Smooth muscle cell (in vitro differentiated cells): ENCODE data around the gene FAM47B. TPM values are rescaled to one million over a fixed set of nuclear protein-coding genes. Genes with fewer than 3 reads are reported as not detected.
A peak's percentile ranks its signal among the peaks of the same experiment; 100 is the strongest.

ENCODE experiments used
- DNase-seq: peaks from one replicate; lab custom pipeline; 2025; ENCODE audit not compliant: unreplicated experiment; lab: John Stamatoyannopoulos, UW
- H2AFZ ChIP-seq: fragments of 200-600 bp; sonication (generic); 2 replicates; pipeline ENCODE4 v1.6.0; 2016; ENCODE audit warnings: antibody characterized with exemption, low read depth, mild to moderate bottlenecking
- H3F3A ChIP-seq: fragments of 200-600 bp; sonication (generic); 2 replicates; pipeline ENCODE4 v1.6.0; 2017; ENCODE audit warnings: antibody characterized with exemption, low read depth
- H3K27ac ChIP-seq: fragments of 200-600 bp; sonication (generic); 2 replicates; pipeline ENCODE4 v1.5.1; 2016; ENCODE audit warnings: low read depth, mild to moderate bottlenecking
- H3K27me3 ChIP-seq: fragments of 200-600 bp; sonication (generic); 2 replicates; pipeline ENCODE4 v1.6.1; 2016; ENCODE audit warnings: low read depth, mild to moderate bottlenecking
- H3K36me3 ChIP-seq: fragments of 200-600 bp; sonication (generic); 2 replicates; pipeline ENCODE4 v1.5.1; 2016; ENCODE audit warnings: low read depth
- H3K4me1 ChIP-seq: fragments of 200-600 bp; sonication (generic); 2 replicates; pipeline ENCODE4 v1.5.1; 2016; ENCODE audit warnings: low read depth
- H3K4me2 ChIP-seq: fragments of 200-600 bp; sonication (generic); 2 replicates; pipeline ENCODE4 v1.6.0; 2016; ENCODE audit warnings: mild to moderate bottlenecking
- H3K4me3 ChIP-seq: fragments of 200-600 bp; sonication (generic); 2 replicates; pipeline ENCODE4 v1.5.1; 2016; ENCODE audit warnings: mild to moderate bottlenecking
- H3K79me2 ChIP-seq: fragments of 200-600 bp; sonication (generic); 2 replicates; pipeline ENCODE4 v1.6.0; 2016; ENCODE audit warnings: low read depth, mild to moderate bottlenecking
- H3K9ac ChIP-seq: fragments of 200-600 bp; sonication (generic); 2 replicates; pipeline ENCODE4 v1.6.0; 2016; ENCODE audit warnings: low read depth
- H3K9me3 ChIP-seq: fragments of 200-600 bp; sonication (generic); replicated peaks from 2 replicates; pipeline ENCODE4 v1.5.1; 2016; ENCODE audit warnings: low read depth
- H4K20me1 ChIP-seq: fragments of 200-600 bp; sonication (generic); 2 replicates; pipeline ENCODE4 v1.6.0; 2016; ENCODE audit warnings: low read depth
- CTCF ChIP-seq: fragments of 200-600 bp; sonication (generic); IDR thresholded peaks from 2 replicates; pipeline ENCODE4 v1.5.1; 2017; ENCODE audit warnings: borderline replicate concordance, mild to moderate bottlenecking, antibody characterized with exemption; ENCODE audit not compliant: insufficient read depth, poor library complexity, severe bottlenecking
- WGBS: methylation state at CpG from one replicate; pipeline ENCODE4 v1.1.7; 2016; ENCODE audit warnings: low lambda C conversion rate; 5-methylcytosine and 5-hydroxymethylcytosine counted together
- polyA plus RNA-seq: library from polyadenylated mRNA; unstranded; fragments of >200 nt; fragmentation: Nextera tagmentation; extraction: Ambion mirVana; gene quantifications from 2 replicates; pipeline ENCODE4 v1.2.1, GENCODE V29; 2016
- total RNA-seq: library from RNA; depleted of rRNA; stranded (reverse); fragments of >200 nt; gene quantifications from 2 replicates; pipeline ENCODE4 v1.2.3, GENCODE V29; 2014

FAM47B gene
- total and polyA plus RNA-seq, 2 experiments from 2014 or later: not detected

DNA sequence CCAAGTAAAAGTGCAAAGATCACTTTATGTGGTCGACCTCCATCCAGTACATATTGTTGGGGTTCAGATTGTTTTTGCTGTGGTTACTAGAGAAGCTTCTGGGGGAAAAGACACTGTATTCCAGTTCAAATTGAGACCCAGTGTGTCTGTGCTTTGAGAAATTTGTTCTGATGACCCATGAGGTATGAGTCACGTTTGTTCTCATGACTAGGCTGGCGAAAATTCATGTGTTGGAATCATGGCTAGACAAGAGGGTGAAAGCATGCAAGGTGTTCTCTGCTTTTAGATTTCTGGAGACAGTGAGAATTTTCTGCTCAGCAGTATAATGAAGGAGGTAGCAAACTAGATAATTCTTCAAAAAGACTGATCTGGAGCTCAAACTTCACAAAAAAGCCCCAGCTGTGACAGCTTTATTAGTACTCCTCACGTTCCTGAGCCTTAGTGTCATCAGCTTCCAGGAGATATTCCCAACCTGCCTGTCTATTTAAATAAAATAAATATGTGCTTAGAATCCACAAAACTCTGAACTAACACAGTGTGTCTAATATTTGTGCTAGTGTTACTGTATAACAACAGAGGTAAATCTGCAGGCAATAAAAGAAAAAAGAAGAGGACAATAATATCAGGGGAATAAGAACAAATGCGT lies 24.4 kb upstream of the FAM47B start:
- DNase-seq: no peak
- H3K27me3 ChIP-seq: no peaks in the 10 kb centered on the region
- peak overlapping the region; percentile 52 for H3K27ac ChIP-seq
- H3K9me3 ChIP-seq: no peaks in the 10 kb centered on the region
- TF ChIP-seq CTCF: no peak
- WGBS: 63% methylated on average over 5 of the region's 5 CpGs
- no peak overlapping the region for H3K4me3 ChIP-seq
- H3F3A ChIP-seq: no peaks in the 10 kb centered on the region
- H3K4me1 ChIP-seq: no peaks in the 10 kb centered on the region
- H2AFZ ChIP-seq: no peak overlapping the region
- H3K36me3 ChIP-seq: no peaks in the 10 kb centered on the region
- no peak overlapping the region for H3K4me2 ChIP-seq
- H3K9ac ChIP-seq: no peak overlapping the region
- no peaks in the 10 kb centered on the region for H4K20me1 ChIP-seq
- H3K79me2 ChIP-seq: no peaks in the 10 kb centered on the region

GRCh38 chrX:34918856-34919255 lies 23.7 kb upstream of the FAM47B start:
- no peaks in the 10 kb centered on the region for H3K9me3 ChIP-seq
- no peak overlapping the region for H3K9ac ChIP-seq
- H3K27ac ChIP-seq: peak overlapping the region; percentile 52
- H4K20me1 ChIP-seq: no peaks in the 10 kb centered on the region
- H3K4me3 ChIP-seq: no peak overlapping the region
- no peaks in the 10 kb centered on the region for H3F3A ChIP-seq
- no peaks in the 10 kb centered on the region for H3K27me3 ChIP-seq
- no peaks in the 10 kb centered on the region for H3K79me2 ChIP-seq
- no peak overlapping the region for H3K4me2 ChIP-seq
- no peaks in the 10 kb centered on the region for H3K36me3 ChIP-seq
- no peak overlapping the region for H2AFZ ChIP-seq
- H3K4me1 ChIP-seq: no peaks in the 10 kb centered on the region
- 57% methylated on average over 1 of the region's 1 CpG for WGBS
- peak; percentile 42 for TF ChIP-seq CTCF
- no peak for DNase-seq

DNA sequence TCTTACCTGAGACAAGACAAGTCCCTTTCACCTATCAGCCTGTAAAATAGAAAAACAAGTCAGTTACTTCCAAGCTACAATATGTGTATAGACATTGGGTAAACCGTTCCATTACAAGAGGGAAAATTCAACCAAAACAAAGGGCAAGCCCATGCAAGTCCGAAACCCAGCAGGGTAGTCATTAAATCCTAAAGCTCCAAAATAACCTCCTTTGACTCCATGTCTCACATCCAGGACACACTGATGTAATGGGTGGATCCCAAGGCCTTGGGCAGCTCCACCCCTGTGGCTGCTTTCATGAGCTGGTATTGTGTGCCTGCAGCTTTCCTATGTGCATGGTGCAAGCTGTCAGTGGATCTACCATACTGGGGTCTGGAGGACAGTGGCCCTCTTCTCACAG lies 14.7 kb upstream of the FAM47B start:
- no peak overlapping the region for H3K9ac ChIP-seq
- 76% methylated on average over 2 of the region's 2 CpGs for WGBS
- H3K4me3 ChIP-seq: no peak overlapping the region
- no peaks in the 10 kb centered on the region for H3K79me2 ChIP-seq
- no peaks in the 10 kb centered on the region for H3K36me3 ChIP-seq
- H3K4me2 ChIP-seq: no peak overlapping the region
- H3K27ac ChIP-seq: no peak overlapping the region
- no peak for TF ChIP-seq CTCF
- no peaks in the 10 kb centered on the region for H3F3A ChIP-seq
- no peaks in the 10 kb centered on the region for H3K27me3 ChIP-seq
- no peak for DNase-seq
- H4K20me1 ChIP-seq: no peaks in the 10 kb centered on the region
- no peaks in the 10 kb centered on the region for H3K4me1 ChIP-seq
- no peak overlapping the region for H2AFZ ChIP-seq
- no peaks in the 10 kb centered on the region for H3K9me3 ChIP-seq

DNA sequence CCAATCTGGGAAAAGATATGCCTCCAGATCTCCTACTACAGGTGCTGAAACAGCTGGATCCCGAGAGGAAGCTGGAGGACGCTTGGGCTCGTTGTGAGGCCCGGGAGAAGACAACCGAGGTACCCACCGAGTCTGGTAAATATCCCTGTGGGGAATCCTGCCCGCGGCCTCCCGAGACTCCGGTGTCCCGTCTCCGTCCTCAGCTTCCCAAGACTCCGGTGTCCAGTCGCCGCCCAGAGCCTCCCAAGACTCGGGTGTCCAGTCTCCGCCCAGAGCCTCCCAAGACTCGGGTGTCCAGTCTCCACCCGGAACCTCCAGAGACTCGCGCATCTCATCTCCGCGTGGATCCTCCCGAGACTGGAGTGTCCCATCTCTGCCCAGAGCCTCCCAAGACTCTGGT lies 639 bp downstream of the FAM47B start:
- H2AFZ ChIP-seq: no peak overlapping the region
- H4K20me1 ChIP-seq: no peaks in the 10 kb centered on the region
- no peak overlapping the region for H3K4me3 ChIP-seq
- H3K9me3 ChIP-seq: no peaks in the 10 kb centered on the region
- no peaks in the 10 kb centered on the region for H3K36me3 ChIP-seq
- H3F3A ChIP-seq: no peaks in the 10 kb centered on the region
- H3K4me1 ChIP-seq: no peaks in the 10 kb centered on the region
- no peak for TF ChIP-seq CTCF
- WGBS: 96% methylated on average over 23 of the region's 24 CpGs
- no peak overlapping the region for H3K27ac ChIP-seq
- no peaks in the 10 kb centered on the region for H3K79me2 ChIP-seq
- no peak overlapping the region for H3K4me2 ChIP-seq
- DNase-seq: no peak
- no peaks in the 10 kb centered on the region for H3K27me3 ChIP-seq
- no peak overlapping the region for H3K9ac ChIP-seq
